ENCODE measurements around the gene BEST2.
A peak's percentile ranks its signal among the peaks of the same experiment; 100 is the strongest.

BEST2 gene

DNA sequence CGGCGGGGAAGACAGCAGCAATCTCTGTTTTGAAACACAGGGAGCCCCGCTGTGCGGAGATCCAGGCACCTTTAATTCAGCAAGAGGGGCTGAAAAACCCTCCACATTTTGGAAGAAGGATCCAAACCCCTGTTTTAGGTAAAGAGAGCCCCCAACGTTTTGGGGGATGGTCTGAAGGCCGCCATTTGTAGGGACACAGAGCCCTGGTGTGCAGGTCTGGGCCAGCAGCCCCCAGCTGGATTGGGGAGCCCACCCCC, 27.2 kb downstream of the BEST2 start:
- peaks cover 42 to 47% of the 10 kb centered on the region in 2 donors for H3K4me1 ChIP-seq (ENCODE audit: control insufficient read depth in 2 of 2, insufficient read depth in 2 of 2, low read length in 2 of 2)
- H3K9me3 ChIP-seq (ENCODE audit: control insufficient read depth in 2 of 2, low read length in 2 of 2), result no peaks in the 10 kb centered on the region
- H3K36me3 ChIP-seq (ENCODE audit: control insufficient read depth in 2 of 2, insufficient read depth in 2 of 2, low read length in 2 of 2), result no peaks in the 10 kb centered on the region
- H3K9ac ChIP-seq (ENCODE audit: low read depth in 1 of 2, low read length in 2 of 2), result peak overlapping the region in 1 of 2 donors; percentile 80
- H3K27ac ChIP-seq (ENCODE audit: low read depth in 2 of 2, low read length in 2 of 2), result peak overlapping the region; percentile 85 to 97
- no peaks in the 10 kb centered on the region for H3K27me3 ChIP-seq (ENCODE audit: control insufficient read depth in 2 of 2, insufficient read depth in 2 of 2, low read length in 2 of 2)
- H3K4me3 ChIP-seq (ENCODE audit: low read length in 2 of 2), result peak overlapping the region; percentile 69 to 87

DNA sequence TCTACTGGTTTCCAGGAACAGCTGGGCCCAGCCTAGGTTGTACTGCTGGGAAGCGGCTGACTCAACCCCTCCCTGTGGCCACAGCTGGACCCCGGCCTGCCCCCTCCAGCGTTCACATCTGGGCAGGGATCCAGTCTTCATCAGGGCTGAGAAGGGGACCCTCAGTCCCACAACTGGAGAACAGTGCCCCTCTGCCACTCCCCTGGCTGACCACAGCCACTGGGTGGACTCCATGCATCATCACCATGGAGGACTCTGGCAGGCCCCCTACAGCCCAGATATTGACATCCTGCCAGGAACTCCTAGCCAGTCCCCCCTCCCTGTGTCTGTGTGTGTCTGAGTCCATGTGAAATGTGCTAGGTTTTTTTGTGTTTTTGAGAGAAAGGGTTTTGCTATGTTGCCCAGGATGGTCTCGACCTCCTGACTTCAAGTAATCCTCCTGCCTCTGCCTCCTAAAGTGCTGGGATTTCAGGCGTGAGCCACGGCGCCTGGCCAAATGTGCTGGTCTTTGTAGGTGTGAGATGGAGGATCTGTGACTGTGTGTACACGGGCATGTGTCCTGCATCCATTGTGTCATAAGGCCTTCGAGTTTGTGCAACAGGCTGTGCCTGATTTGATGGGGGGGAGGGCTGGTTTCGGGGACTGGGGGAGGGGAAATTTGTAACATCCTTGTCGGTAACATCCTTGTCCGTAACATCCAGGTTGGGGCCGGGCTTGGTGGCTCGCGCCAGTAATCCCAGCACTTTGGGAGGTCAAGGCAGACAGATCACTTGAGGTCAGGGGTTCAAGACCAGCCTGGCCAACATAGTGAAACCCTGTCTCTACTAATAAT, 27.8 kb downstream of the BEST2 start:
- Histone ChIP-seq H3K4me3 (ENCODE audit: low read length in 2 of 2) (peak overlapping the region; percentile 34 to 87), H3K36me3 (ENCODE audit: control insufficient read depth in 2 of 2, insufficient read depth in 2 of 2, low read length in 2 of 2) (no peaks in the 10 kb centered on the region), H3K9me3 (ENCODE audit: control insufficient read depth in 2 of 2, low read length in 2 of 2) (no peaks in the 10 kb centered on the region), H3K4me1 (ENCODE audit: control insufficient read depth in 2 of 2, insufficient read depth in 2 of 2, low read length in 2 of 2) (peaks cover 47 to 50% of the 10 kb centered on the region in 2 donors), H3K27ac (ENCODE audit: low read depth in 2 of 2, low read length in 2 of 2) (peak overlapping the region; percentile 85 to 97), H3K9ac (ENCODE audit: low read depth in 1 of 2, low read length in 2 of 2) (peak overlapping the region in 1 of 2 donors; percentile 80), H3K27me3 (ENCODE audit: control insufficient read depth in 2 of 2, insufficient read depth in 2 of 2, low read length in 2 of 2) (no peaks in the 10 kb centered on the region)

DNA sequence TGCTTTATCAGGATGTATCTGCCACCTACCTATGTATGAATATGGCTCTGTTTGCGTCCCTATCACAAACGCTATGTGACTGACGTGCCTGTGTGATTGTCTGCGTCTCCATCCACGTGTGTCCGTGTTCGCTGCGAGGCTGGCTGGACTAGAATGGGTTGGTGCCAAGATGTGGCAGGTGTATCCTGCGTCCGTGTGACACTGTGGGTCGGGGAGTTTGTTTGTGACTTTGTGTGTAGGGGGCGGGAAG, 30.5 kb downstream of the BEST2 start:
- no peaks in the 10 kb centered on the region for H3K36me3 ChIP-seq (ENCODE audit: control insufficient read depth in 2 of 2, insufficient read depth in 2 of 2, low read length in 2 of 2)
- H3K4me3 ChIP-seq (ENCODE audit: low read length in 2 of 2), result peak overlapping the region; percentile 67 to 80
- peak overlapping the region; percentile 78 to 94 for H3K9ac ChIP-seq (ENCODE audit: low read depth in 1 of 2, low read length in 2 of 2)
- H3K27me3 ChIP-seq (ENCODE audit: control insufficient read depth in 2 of 2, insufficient read depth in 2 of 2, low read length in 2 of 2), result no peaks in the 10 kb centered on the region
- H3K9me3 ChIP-seq (ENCODE audit: control insufficient read depth in 2 of 2, low read length in 2 of 2), result no peaks in the 10 kb centered on the region
- peak overlapping the region; percentile 100 for H3K27ac ChIP-seq (ENCODE audit: low read depth in 2 of 2, low read length in 2 of 2)
- H3K4me1 ChIP-seq (ENCODE audit: control insufficient read depth in 2 of 2, insufficient read depth in 2 of 2, low read length in 2 of 2), result peaks cover 65 to 69% of the 10 kb centered on the region in 2 donors

DNA sequence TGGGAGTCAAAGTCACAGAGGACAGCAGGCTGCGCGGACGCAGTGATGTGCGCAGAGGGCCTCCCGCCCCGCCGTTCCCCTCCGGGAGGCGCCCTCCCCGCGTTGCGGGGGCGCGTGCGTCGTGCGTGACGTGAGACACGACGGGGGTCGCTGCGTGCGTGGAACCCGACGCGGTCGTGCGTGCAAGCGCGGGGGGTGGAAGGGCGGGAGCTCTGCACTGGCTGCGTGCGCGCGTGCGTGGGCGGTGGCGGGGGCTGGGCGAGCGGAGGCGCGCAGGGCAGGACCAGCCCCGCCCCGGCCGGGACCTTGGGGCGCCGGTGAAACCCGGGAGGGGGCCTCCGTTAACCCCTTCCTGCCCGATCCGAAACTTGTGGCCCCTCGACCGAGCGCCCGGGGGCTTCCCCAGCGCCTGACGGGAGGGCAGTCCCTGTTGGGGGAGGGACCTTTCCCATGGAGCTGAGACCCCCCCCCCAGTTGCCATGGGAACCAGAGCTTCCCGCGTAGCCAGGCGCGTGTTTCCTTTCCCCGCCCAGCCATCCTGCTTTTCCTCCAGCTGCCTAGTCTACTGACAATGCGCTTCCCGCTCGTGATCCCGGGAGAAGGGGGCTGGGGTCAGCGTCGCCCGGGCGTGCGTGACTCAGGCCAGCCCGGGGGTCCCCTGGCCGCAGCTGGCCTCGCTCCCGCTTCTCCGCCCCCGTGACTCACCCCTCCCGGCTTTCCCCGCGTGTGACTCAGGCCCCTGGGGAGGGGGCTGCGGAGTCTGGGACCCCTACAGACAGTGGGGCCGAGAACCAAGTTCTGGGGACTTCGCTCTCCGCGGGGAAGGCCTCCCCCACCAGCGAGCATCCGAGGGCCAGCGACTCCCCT, 31.1 kb downstream of the BEST2 start:
- H3K4me1 ChIP-seq (ENCODE audit: control insufficient read depth in 2 of 2, insufficient read depth in 2 of 2, low read length in 2 of 2), result peaks cover 66 to 70% of the 10 kb centered on the region in 2 donors

DNA sequence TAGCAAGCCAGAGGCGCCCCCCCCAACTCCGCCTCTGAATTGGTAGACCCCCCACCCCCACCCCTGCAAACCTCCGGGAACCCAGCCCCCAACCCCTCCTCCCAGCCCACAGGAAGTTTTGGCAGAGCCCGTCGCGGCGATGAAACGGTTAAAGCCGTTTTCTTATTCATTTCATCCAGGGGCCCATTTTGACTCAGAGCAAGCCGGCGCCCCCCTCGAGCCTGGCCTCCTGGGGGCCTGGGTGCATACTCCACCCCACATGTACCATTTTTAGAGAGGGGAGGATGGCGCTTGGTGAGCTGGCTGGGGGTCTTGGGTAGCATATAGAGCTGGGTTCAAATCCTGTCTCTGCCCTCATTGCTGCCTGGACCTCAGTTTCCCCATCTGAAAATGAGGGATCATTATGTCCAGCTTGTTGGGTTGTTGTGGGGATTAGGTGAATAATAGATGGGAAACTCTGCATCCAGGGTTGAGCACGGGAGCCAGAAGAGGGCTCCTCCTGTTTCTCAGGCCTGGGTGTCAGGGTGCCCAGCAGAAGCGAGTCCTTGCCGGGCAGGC, 31.8 kb downstream of the BEST2 start:
- Histone ChIP-seq H3K9me3 (ENCODE audit: control insufficient read depth in 2 of 2, low read length in 2 of 2) (no peaks in the 10 kb centered on the region), H3K4me3 (ENCODE audit: low read length in 2 of 2) (peak overlapping the region in 1 of 2 donors; percentile 67), H3K36me3 (ENCODE audit: control insufficient read depth in 2 of 2, insufficient read depth in 2 of 2, low read length in 2 of 2) (no peaks in the 10 kb centered on the region), H3K27me3 (ENCODE audit: control insufficient read depth in 2 of 2, insufficient read depth in 2 of 2, low read length in 2 of 2) (no peaks in the 10 kb centered on the region), H3K4me1 (ENCODE audit: control insufficient read depth in 2 of 2, insufficient read depth in 2 of 2, low read length in 2 of 2) (peaks cover 69 to 71% of the 10 kb centered on the region in 2 donors), H3K27ac (ENCODE audit: low read depth in 2 of 2, low read length in 2 of 2) (peak overlapping the region; percentile 100), H3K9ac (ENCODE audit: low read depth in 1 of 2, low read length in 2 of 2) (peak overlapping the region; percentile 15 to 78)

More for the DNA sequence above, 31.1 kb downstream of the BEST2 start:
- no peaks in the 10 kb centered on the region for H3K9me3 ChIP-seq (ENCODE audit: control insufficient read depth in 2 of 2, low read length in 2 of 2)
- no peaks in the 10 kb centered on the region for H3K27me3 ChIP-seq (ENCODE audit: control insufficient read depth in 2 of 2, insufficient read depth in 2 of 2, low read length in 2 of 2)
- H3K36me3 ChIP-seq (ENCODE audit: control insufficient read depth in 2 of 2, insufficient read depth in 2 of 2, low read length in 2 of 2), result no peaks in the 10 kb centered on the region
- peak overlapping the region; percentile 67 to 80 for H3K4me3 ChIP-seq (ENCODE audit: low read length in 2 of 2)
- peak overlapping the region; percentile 100 for H3K27ac ChIP-seq (ENCODE audit: low read depth in 2 of 2, low read length in 2 of 2)
- H3K9ac ChIP-seq (ENCODE audit: low read depth in 1 of 2, low read length in 2 of 2), result peak overlapping the region; percentile 78 to 94

DNA sequence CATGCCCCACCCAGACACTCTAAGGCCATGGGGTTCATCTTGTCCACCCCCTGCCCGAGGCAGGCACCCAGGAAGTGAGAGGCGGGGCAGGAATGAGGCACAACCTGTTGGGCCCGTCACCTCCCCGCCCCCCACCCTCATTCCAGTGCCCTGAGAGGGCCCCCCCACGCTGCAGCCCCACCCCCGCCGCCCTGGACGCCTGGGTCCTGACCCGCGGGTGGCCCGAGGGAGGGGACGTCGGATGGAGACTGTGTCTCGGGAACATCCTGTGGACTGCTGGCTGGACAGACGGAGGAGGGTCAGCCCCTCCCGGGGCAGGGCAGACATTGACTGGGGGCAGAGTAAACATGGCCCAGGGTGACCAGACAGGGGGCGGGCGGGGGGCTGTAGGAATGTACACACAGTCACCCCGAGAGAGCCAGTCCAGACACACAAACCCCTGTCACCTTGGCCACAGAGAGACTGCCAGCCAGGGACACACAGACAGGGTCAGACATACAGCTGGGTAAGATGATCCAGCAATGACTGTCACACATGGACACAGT, 32.3 kb downstream of the BEST2 start:
- H3K9me3 ChIP-seq (ENCODE audit: control insufficient read depth in 2 of 2, low read length in 2 of 2), result no peaks in the 10 kb centered on the region
- H3K27ac ChIP-seq (ENCODE audit: low read depth in 2 of 2, low read length in 2 of 2), result peak overlapping the region; percentile 100
- H3K27me3 ChIP-seq (ENCODE audit: control insufficient read depth in 2 of 2, insufficient read depth in 2 of 2, low read length in 2 of 2), result no peaks in the 10 kb centered on the region
- H3K4me1 ChIP-seq (ENCODE audit: control insufficient read depth in 2 of 2, insufficient read depth in 2 of 2, low read length in 2 of 2), result peaks cover 69 to 71% of the 10 kb centered on the region in 2 donors
- no peaks in the 10 kb centered on the region for H3K36me3 ChIP-seq (ENCODE audit: control insufficient read depth in 2 of 2, insufficient read depth in 2 of 2, low read length in 2 of 2)
- peak overlapping the region; percentile 56 to 72 for H3K9ac ChIP-seq (ENCODE audit: low read depth in 1 of 2, low read length in 2 of 2)
- H3K4me3 ChIP-seq (ENCODE audit: low read length in 2 of 2), result peak overlapping the region; percentile 22

DNA sequence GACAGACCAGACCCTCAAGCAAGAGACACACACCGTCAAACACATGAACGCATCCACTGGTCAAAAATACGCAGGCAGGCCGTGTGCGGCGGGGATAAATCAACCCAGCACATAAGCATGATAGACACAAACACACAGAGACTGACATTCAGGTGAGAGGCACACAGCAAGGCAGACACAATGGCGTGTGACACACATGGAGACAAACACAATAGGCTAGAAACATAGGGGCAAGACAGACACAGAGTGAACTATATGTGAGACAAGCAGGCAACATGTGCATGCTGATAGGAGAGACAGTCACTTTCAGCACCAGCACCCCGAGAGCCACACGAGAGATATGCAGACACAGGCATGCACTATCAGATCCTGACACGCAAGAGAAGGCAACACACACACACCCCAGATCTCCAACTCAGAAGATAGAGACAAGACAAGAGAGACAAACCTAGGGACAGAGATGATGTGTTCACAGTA, 32.8 kb downstream of the BEST2 start:
- Histone ChIP-seq H3K36me3 (ENCODE audit: control insufficient read depth in 2 of 2, insufficient read depth in 2 of 2, low read length in 2 of 2) (no peaks in the 10 kb centered on the region), H3K27me3 (ENCODE audit: control insufficient read depth in 2 of 2, insufficient read depth in 2 of 2, low read length in 2 of 2) (no peaks in the 10 kb centered on the region), H3K9me3 (ENCODE audit: control insufficient read depth in 2 of 2, low read length in 2 of 2) (no peaks in the 10 kb centered on the region), H3K4me1 (ENCODE audit: control insufficient read depth in 2 of 2, insufficient read depth in 2 of 2, low read length in 2 of 2) (peaks cover 71 to 74% of the 10 kb centered on the region in 2 donors), H3K27ac (ENCODE audit: low read depth in 2 of 2, low read length in 2 of 2) (peak overlapping the region; percentile 100), H3K9ac (ENCODE audit: low read depth in 1 of 2, low read length in 2 of 2) (peak overlapping the region; percentile 56 to 72), H3K4me3 (ENCODE audit: low read length in 2 of 2) (peak overlapping the region in 1 of 2 donors; percentile 34)

DNA sequence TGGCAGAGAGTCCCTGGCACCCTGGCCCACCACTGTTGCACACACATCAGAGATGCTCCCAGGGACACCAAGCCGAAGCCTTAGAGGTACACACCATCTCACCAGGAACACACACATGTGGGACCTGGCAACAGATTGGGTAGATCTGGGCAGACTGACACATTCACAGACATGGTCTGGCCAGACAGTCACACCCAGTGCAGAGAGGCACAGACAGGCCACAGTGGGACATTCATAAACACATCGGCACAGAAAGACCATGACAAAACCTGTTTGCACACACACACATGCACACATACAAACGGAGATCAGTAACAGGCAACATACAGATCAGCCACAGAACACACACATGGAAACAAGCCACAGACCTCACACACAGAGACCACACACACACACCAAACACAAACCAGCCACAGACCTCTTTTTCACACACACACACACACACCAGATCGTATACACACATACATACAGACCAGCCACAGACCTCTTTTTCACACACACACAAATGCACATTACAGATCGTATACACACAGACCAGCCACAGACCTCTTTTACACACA, 33.4 kb downstream of the BEST2 start:
- no peaks in the 10 kb centered on the region for H3K27me3 ChIP-seq (ENCODE audit: control insufficient read depth in 2 of 2, insufficient read depth in 2 of 2, low read length in 2 of 2)
- H3K9me3 ChIP-seq (ENCODE audit: control insufficient read depth in 2 of 2, low read length in 2 of 2), result no peaks in the 10 kb centered on the region
- peak overlapping the region; percentile 100 for H3K27ac ChIP-seq (ENCODE audit: low read depth in 2 of 2, low read length in 2 of 2)
- H3K4me3 ChIP-seq (ENCODE audit: low read length in 2 of 2), result peak overlapping the region in 1 of 2 donors; percentile 34
- no peaks in the 10 kb centered on the region for H3K36me3 ChIP-seq (ENCODE audit: control insufficient read depth in 2 of 2, insufficient read depth in 2 of 2, low read length in 2 of 2)
- H3K9ac ChIP-seq (ENCODE audit: low read depth in 1 of 2, low read length in 2 of 2), result peak overlapping the region; percentile 68 to 72
- H3K4me1 ChIP-seq (ENCODE audit: control insufficient read depth in 2 of 2, insufficient read depth in 2 of 2, low read length in 2 of 2), result peaks cover 69 to 74% of the 10 kb centered on the region in 2 donors

DNA sequence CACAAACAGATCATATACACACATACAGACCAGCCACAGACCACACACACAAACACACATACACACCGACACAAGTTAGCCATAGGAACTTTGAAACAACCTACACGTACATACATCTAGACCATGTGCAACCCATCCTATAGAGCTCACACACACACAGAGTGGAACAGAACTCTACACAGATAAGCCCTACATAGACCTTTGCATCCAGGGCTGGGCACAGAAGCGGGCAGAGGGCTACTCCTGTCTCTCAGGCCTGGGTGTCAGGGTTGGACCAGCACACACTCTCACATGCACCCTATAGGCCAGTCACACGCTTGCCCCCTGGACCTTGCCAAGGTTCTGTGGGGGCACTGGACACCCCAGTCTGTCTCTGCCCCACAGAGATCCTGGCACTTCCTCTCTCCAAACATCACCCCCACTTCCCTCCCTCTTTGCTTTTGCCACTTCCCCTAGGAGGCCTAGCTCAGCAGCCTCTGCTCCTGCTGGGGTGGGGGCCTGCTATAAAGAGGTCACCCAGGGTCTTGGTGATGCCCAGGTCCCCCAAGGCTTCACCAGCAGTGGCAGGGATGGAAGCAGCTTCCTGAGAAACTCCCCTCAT, 33.9 kb downstream of the BEST2 start:
- Histone ChIP-seq H3K4me1 (ENCODE audit: control insufficient read depth in 2 of 2, insufficient read depth in 2 of 2, low read length in 2 of 2) (peaks cover 74 to 78% of the 10 kb centered on the region in 2 donors), H3K27ac (ENCODE audit: low read depth in 2 of 2, low read length in 2 of 2) (peak overlapping the region; percentile 100), H3K36me3 (ENCODE audit: control insufficient read depth in 2 of 2, insufficient read depth in 2 of 2, low read length in 2 of 2) (no peaks in the 10 kb centered on the region), H3K27me3 (ENCODE audit: control insufficient read depth in 2 of 2, insufficient read depth in 2 of 2, low read length in 2 of 2) (no peaks in the 10 kb centered on the region), H3K9me3 (ENCODE audit: control insufficient read depth in 2 of 2, low read length in 2 of 2) (no peaks in the 10 kb centered on the region), H3K4me3 (ENCODE audit: low read length in 2 of 2) (peak overlapping the region; percentile 19 to 26), H3K9ac (ENCODE audit: low read depth in 1 of 2, low read length in 2 of 2) (peak overlapping the region; percentile 68 to 72)
